ENCODE measurements around the gene STAP1. TPM values are rescaled to one million over a fixed set of nuclear protein-coding genes. Genes with fewer than 3 reads are reported as not detected.
A peak's percentile ranks its signal among the peaks of the same experiment; 100 is the strongest.

Gene STAP1
- total RNA-seq, 6 experiments from 2014 or later = not detected

DNA sequence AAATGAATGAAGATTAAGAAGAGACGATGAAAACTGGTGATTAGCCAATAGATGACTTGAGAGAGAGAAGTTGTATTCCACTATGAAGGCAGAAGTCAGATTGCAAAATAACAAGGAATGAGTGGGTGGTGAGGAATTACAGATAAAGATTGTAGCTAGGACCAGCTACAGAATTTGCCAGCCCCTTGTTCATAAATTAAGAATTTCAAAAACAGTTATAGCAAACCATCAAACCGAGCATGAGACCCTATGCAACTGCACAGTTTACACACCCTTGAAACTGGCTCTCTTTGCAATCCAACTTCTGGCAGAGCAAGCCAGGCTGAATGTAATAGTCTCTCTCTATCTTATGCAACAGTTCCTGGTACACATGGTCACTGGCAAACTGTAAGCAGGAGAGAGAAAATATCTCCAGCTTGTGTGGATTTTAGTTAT is 35.2 kb downstream of the STAP1 start:
- Histone ChIP-seq H3K4me3 (no peak overlapping the region), H3K4me1 (no peaks in the 10 kb centered on the region), H3K9me3 (no peaks in the 10 kb centered on the region), H3K36me3 (no peaks in the 10 kb centered on the region), H3K27ac (no peak overlapping the region), H3K27me3 (no peaks in the 10 kb centered on the region)
- ATAC-seq (peak in 3 of 4 donors; percentile 38 to 85 (median 59)), DNase-seq (no peak)
- intact Hi-C loops (cut with DNase I) = no loop called here
- TF ChIP-seq POLR2A (IDR thresholded peaks at IDR 0.05) = no peak
- TF ChIP-seq, protein P1, sequence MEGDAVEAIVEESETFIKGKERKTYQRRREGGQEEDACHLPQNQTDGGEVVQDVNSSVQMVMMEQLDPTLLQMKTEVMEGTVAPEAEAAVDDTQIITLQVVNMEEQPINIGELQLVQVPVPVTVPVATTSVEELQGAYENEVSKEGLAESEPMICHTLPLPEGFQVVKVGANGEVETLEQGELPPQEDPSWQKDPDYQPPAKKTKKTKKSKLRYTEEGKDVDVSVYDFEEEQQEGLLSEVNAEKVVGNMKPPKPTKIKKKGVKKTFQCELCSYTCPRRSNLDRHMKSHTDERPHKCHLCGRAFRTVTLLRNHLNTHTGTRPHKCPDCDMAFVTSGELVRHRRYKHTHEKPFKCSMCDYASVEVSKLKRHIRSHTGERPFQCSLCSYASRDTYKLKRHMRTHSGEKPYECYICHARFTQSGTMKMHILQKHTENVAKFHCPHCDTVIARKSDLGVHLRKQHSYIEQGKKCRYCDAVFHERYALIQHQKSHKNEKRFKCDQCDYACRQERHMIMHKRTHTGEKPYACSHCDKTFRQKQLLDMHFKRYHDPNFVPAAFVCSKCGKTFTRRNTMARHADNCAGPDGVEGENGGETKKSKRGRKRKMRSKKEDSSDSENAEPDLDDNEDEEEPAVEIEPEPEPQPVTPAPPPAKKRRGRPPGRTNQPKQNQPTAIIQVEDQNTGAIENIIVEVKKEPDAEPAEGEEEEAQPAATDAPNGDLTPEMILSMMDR (IDR thresholded peaks at IDR 0.05) = no peak
- WGBS (ENCODE audit: insufficient coverage, low coverage, low lambda C conversion rate, missing lambda C conversion rate) = 28% methylated on average over 2 of the region's 2 CpGs

DNA sequence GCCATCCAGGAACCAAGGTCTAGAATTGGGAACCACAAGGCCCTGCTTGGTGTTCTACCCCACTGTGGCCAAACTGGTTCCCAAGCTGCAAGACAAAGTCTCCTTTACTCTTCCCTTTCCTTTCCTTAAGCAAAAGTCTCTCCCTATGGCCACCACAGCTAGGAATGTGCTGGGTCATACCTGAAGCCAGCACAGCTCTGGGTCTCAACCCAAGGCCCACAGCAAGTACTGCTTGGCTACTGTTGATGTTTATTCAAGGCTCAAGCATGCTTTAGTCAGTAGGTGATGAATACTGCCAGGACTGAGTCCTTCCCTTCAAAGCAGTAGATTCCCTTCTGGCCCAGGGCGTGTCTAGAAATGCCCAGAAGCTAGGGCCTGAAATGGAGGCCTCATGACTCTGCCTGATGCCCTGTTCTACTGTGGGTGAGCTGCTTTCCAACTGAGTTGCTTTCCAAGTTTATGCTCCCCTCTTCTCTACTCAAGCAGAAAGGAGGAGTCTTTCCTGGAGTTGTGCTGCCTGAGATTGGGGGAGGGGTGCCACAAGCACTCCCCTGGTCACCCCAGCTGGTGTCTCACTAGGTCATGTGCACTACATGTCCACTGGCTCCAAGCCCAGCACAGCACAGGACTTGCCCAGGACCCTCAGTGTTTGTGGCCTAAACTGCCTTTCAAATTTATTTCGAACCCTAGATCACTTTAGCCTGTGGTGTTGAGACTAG is 44.9 kb downstream of the STAP1 start:
- 100% methylated on average over 1 of the region's 2 CpGs for WGBS (ENCODE audit: insufficient coverage, low coverage, low lambda C conversion rate, missing lambda C conversion rate)
- H3K9me3 ChIP-seq = no peaks in the 10 kb centered on the region
- no peak for ATAC-seq
- no peak for DNase-seq
- H3K27me3 ChIP-seq = no peaks in the 10 kb centered on the region
- no peak overlapping the region for H3K4me3 ChIP-seq
- intact Hi-C loops (cut with DNase I) = no loop called here
- no peak for TF ChIP-seq POLR2A (IDR thresholded peaks at IDR 0.05)
- TF ChIP-seq, protein P1 (IDR thresholded peaks at IDR 0.05) = no peak
- H3K36me3 ChIP-seq = no peaks in the 10 kb centered on the region
- no peaks in the 10 kb centered on the region for H3K4me1 ChIP-seq
- H3K27ac ChIP-seq = no peak overlapping the region

DNA sequence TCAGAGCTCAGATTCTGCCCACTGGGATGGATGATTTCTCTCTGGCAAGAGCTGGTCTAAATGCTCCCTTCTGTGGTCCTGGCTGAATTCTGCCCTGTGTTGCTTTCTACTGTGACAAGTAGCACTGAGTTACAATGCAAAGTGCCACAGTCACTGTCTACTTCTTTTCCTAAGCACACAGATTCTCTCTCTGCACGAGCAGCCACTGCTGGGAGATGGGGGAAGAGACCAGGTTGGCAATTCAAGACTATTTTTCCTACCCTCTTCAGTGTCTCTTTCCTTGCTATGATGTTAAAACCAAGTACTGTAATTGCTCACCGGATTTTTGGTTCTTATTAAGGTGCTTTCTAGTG is 45.5 kb downstream of the STAP1 start:
- Histone ChIP-seq H3K36me3 (no peaks in the 10 kb centered on the region), H3K9me3 (no peaks in the 10 kb centered on the region), H3K27ac (no peak overlapping the region), H3K27me3 (no peaks in the 10 kb centered on the region), H3K4me3 (no peak overlapping the region), H3K4me1 (no peaks in the 10 kb centered on the region)
- no peak for TF ChIP-seq POLR2A (IDR thresholded peaks at IDR 0.05)
- TF ChIP-seq, protein P1 (IDR thresholded peaks at IDR 0.05) = no peak
- ATAC-seq (no peak), DNase-seq (no peak)
- intact Hi-C loops (cut with DNase I) = no loop called here
- WGBS (ENCODE audit: insufficient coverage, low coverage, low lambda C conversion rate, missing lambda C conversion rate) = 69% methylated on average over 2 of the region's 2 CpGs

DNA sequence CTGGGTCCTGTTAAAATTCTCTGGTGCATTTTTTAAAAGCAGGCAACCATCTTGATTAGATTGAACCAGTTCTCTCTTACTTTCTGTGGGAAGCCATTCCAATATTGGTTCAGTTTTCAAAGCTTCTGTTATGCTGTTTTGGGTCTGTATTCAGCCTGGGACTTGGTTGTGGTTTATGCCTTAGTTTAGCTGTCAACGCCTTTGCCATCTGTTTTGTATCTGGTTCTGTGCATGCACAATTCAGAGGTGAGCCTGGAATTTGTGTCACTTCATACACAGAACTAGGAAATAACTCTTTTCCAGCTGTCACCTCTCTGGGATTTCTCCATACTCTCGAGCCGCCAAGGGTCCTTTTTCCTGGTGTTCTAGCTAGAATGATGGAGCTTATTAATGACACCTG is 46.2 kb downstream of the STAP1 start:
- no peaks in the 10 kb centered on the region for H3K4me1 ChIP-seq
- H3K9me3 ChIP-seq = no peaks in the 10 kb centered on the region
- no peaks in the 10 kb centered on the region for H3K27me3 ChIP-seq
- intact Hi-C loops (cut with DNase I) = no loop called here
- TF ChIP-seq, protein P1 (IDR thresholded peaks at IDR 0.05) = no peak
- no peak for TF ChIP-seq POLR2A (IDR thresholded peaks at IDR 0.05)
- no peak for ATAC-seq
- H3K36me3 ChIP-seq = no peaks in the 10 kb centered on the region
- no peak overlapping the region for H3K4me3 ChIP-seq
- no peak for DNase-seq
- H3K27ac ChIP-seq = no peak overlapping the region
- WGBS (ENCODE audit: insufficient coverage, low coverage, low lambda C conversion rate, missing lambda C conversion rate) = 86% methylated on average over 3 of the region's 3 CpGs
